ENCODE data around the gene TBC1D21.

The TBC1D21 gene

GRCh38 chr15:73910522-73911303, 37.3 kb downstream of the TBC1D21 start:
- no peak for DNase-seq

- DNase-seq: no peak
Measured at GRCh38 chr15:73912030-73912596, 38.7 kb downstream of the TBC1D21 start.

- no peak for DNase-seq
Measured at GRCh38 chr15:73914145-73914544, 40.8 kb downstream of the TBC1D21 start.

GRCh38 chr15:73915082-73915481, 41.7 kb downstream of the TBC1D21 start:
- DNase-seq: no peak

GRCh38 chr15:73918784-73919183, 45.4 kb downstream of the TBC1D21 start:
- no peak for DNase-seq

- DNase-seq: no peak
Measured at GRCh38 chr15:73919706-73920105, 46.3 kb downstream of the TBC1D21 start.

GRCh38 chr15:73921254-73921925, 48.0 kb downstream of the TBC1D21 start:
- no peak for DNase-seq

GRCh38 chr15:73922186-73923151, 49.1 kb downstream of the TBC1D21 start:
- DNase-seq: peak; percentile 85

- no peak for DNase-seq
Measured at GRCh38 chr15:73923156-73923487, 49.8 kb downstream of the TBC1D21 start.

- DNase-seq: peak; percentile 55
Measured at GRCh38 chr15:73923488-73924164, 50.3 kb downstream of the TBC1D21 start.

- peak; percentile 87 for DNase-seq
Measured at GRCh38 chr15:73924171-73924921, 51.0 kb downstream of the TBC1D21 start.

- DNase-seq: no peak
Measured at GRCh38 chr15:73925848-73926218, 52.5 kb downstream of the TBC1D21 start.

GRCh38 chr15:73926219-73927002, 53.0 kb downstream of the TBC1D21 start, which contains the start of gene LOXL1:
Gene LOXL1, plus strand, starts transcription at chr15:73926462. Its CDS starts 322 bp downstream, at chr15:73926784.
- peak; percentile 93 for DNase-seq

- DNase-seq: peak; percentile 83
Measured at GRCh38 chr15:73927003-73927475, 53.7 kb downstream of the TBC1D21 start.

- peak; percentile 82 for DNase-seq
Measured at GRCh38 chr15:73927476-73928240, 54.3 kb downstream of the TBC1D21 start.

GRCh38 chr15:73928241-73928579, 54.8 kb downstream of the TBC1D21 start:
- DNase-seq: no peak

- DNase-seq: peak; percentile 68
Measured at GRCh38 chr15:73928971-73929627, 55.7 kb downstream of the TBC1D21 start.

GRCh38 chr15:73930371-73930770, 57.0 kb downstream of the TBC1D21 start:
- DNase-seq: no peak

GRCh38 chr15:73930790-73931281, 57.5 kb downstream of the TBC1D21 start:
- no peak for DNase-seq

Measured in eye (tissue), 1 donor.